T-helper 1 cell treated with Interleukin-12 subunit alpha and Interleukin-12 subunit beta and Interleukin-4 antibody, amounts not matched to agents 30 ng/mL and 1 ng/mL, for 36 hours (primary cell): ENCODE results near the gene BHLHE23. TPM values are rescaled to one million over a fixed set of nuclear protein-coding genes. Genes with fewer than 3 reads are reported as not detected.
"Not testable (repeated sequence)": the region's sequence is repeated elsewhere in the genome, so short reads cannot be mapped to it uniquely, and the experiment has no call there.

Source experiments
- intact Hi-C: fragments of 100-400 bp; cut with micrococcal nuclease; formaldehyde crosslinking; loops from one replicate; pipeline ENCODE4 v1.15.1; 2024
- total RNA-seq: library from RNA; stranded (reverse); gene quantifications from 2 replicates; pipeline ENCODE4 v1.2.3, GENCODE V29; 2022

BHLHE23 gene
- total RNA-seq, 1 donor from 2014 or later: not detected

DNA sequence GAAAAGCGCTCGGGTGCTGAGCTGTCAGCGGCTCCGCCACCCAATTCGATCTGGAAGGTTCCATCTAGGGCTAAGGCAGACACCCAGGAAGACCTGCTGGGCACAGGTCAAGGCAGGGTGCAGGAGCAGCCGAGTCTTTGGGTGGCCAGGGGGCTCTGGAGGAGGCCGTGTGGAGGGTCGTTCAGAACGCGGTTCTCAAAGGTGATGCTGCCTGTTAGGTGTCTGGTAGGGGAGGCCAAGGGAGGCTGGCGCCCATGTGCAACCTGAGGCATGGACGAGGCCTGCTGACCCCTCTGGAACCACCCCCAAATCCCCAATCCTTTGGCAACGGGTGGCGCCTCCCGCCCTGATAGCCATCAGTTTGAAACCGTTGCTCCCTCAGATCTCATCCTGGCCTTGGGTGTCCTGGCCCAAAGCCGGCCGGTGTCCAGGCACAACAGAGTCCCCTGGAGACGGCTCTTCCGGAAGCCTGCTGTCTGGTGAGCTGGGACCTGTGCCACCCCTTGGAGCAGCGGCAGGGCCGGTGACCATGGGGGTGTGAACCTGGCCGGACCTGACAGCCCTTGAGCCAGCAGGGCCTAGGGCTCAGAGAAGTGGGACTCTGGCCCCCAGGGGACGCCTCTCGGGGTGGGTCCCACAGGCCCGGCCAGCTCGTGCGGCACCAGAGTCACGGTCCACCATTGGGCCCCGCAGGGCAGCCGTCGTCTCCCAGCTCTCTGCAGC lies 43.7 kb downstream of the BHLHE23 start:
- intact Hi-C loops: no loop called here

DNA sequence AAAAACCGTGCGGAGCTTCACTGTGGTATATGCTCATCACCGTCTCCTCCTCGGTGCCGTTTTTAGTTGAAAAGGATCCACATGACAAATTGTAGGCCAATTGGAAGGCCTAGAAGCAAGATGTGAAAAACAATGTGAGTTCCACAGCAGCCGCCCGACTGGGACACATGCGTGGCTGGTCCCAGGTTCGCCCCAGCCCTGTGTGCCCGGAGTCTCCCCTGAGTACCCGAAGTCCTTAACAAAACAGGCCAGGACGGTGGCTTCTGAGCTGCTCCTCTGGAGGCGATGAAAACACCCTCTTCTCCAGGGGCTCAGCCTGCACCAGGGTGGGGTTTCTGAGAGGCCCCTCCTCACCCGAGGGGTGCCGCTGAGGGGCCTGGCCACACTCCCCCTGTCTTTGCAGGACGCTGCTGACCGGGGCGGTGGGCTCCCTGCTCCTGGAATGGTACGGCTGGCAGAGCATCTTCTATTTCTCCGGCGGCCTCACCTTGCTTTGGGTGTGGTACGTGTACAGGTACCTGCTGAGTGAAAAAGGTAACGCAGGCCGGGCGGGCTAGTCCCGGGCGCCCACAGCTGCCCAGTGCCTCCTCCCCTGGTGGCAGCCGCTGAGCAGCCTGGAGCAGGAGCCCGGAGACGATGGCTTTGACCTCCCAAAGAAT lies 44.4 kb downstream of the BHLHE23 start:
- intact Hi-C loops: no loop called here

DNA sequence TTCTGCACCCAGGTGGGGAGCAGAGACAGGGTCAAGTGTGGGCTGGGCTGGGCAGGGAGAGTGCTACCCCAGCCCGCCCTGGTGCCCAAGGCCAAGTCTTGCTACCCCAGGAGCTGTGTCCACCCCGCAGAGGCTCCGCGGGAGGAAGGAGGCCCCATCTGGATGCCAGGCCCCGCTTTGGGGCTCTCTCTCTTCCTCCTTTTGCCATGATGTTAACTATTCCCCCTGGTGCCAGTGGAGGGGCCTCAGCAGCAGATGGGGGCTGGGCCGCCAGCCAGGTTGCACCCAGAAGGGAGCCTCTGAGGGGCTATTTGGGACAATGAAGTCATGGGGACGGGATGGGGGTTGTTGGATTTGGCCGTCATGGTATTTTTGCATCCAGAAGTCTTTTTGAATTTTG lies 45.0 kb downstream of the BHLHE23 start:
- intact Hi-C loops: no loop called here

DNA sequence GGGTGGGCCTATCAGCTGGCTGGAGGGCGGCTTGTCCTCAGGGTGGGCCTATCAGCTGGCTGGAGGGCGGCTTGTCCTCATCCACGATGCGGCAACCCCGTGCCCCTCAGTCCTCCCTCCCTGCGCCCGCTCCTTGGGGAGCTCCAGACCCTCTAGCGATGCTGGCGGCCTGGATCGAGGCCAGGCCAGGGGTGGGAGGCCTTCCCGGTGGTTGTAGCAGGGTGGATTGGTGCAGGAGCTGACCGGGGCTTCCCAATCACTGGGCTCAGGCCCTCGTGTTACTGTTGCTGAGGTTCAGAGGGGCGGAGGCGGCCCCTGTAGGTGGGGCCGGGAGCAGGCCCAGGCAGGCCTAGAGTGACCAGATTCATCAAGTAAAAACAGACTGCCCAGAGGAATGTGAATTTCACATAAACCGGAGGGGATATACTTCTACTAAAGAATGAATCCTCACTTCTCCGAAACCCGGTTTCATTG lies 45.4 kb downstream of the BHLHE23 start:
- intact Hi-C loops: no loop called here

DNA sequence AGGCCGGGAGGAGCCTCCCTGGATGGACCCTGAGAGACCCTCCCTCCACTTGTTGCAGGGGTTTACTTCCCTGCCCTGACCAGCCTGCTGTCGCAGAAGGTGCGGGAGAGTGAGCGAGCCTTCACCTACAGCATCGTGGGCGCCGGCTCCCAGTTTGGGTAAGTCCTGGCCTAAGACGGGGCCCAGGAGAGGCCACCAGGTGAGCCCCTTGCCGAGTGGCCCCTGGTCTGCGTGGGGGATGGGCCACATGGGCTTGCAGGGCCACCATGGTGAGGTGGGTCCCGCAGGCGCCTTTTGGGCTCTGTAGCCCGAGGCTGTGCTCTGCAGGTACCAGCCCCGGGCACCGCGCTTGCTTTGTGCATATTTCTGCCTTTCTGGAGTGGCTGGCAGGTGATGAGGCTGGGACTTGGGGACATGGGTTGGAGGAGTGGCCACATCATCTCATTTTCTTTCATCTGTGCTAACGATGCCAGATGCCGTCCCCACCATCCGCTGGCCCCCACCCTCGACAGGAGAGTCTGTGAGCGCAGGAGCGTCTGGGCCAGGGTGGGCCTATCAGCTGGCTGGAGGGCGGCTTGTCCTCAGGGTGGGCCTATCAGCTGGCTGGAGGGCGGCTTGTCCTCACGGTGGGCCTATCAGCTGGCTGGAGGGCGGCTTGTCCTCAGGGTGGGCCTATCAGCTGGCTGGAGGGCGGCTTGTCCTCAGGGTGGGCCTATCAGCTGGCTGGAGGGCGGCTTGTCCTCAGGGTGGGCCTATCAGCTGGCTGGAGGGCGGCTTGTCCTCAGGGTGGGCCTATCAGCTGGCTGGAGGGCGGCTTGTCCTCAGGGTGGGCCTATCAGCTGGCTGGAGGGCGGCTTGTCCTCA lies 46.1 kb downstream of the BHLHE23 start:
- intact Hi-C loops: not testable (repeated sequence)

DNA sequence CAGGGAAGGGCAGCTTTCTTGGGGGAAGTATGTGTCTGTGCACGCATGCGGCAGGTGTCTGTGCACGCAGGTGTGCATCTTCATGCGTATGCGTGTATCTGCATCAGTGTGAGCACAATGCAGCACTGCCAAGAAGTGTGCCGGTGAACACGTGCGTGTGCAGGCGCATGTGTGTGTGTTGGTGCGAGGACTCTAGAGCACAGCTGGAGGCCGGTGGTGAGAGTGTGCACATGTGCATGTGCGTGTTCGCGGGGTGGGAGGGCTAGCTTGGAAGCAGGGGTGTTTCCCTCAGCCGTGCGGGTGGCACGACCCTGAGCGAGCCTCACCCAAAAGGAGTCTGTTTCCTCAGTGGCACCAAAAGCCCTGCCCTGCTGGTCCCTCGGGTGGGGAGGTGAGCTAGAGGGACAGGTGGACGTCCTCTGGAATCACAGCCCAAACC lies 46.7 kb downstream of the BHLHE23 start:
- intact Hi-C loops: no loop called here

DNA sequence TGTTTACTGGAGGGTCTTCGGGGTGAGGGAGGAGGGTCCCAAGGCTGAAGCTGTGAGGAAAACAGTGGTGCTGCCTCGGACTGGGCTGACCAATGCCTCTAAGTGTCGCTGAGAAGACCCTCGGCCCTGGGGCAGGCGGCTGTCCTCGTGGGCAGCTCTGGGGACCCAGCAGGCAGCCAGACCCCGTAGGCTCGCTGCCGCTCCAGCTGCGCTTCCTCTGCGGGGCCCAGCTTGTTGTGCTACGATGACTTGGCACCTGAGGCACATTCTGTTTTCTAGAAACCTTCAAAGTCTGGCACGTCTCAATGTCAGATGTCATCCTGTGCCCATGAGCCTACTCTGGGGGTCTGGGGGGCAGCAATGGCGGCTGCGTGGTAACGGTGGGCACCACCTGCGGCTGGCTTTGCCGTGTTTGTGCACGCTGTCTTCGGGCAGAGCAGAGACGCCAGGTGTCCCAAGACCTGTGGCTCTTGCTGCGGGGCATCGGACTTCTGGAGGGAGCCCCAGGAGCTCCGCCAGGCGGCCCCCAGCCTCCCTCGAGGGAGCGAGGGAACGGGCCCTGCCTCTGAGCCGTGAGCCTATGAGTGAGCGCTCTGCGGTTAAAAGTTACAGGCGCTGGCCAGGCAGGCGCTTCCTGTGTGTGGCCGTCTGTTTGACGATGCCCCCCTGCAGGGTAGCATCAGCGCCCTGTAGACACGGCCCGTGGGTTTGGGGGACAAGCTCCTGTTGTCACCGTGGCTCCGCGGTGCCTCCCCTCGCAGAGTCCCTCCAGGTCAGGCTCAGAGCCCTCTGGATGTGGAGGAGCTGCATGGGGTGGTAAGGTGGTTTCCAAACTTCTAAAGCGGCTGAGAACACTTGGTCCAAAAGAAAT lies 47.4 kb downstream of the BHLHE23 start:
- intact Hi-C loops: no loop called here

DNA sequence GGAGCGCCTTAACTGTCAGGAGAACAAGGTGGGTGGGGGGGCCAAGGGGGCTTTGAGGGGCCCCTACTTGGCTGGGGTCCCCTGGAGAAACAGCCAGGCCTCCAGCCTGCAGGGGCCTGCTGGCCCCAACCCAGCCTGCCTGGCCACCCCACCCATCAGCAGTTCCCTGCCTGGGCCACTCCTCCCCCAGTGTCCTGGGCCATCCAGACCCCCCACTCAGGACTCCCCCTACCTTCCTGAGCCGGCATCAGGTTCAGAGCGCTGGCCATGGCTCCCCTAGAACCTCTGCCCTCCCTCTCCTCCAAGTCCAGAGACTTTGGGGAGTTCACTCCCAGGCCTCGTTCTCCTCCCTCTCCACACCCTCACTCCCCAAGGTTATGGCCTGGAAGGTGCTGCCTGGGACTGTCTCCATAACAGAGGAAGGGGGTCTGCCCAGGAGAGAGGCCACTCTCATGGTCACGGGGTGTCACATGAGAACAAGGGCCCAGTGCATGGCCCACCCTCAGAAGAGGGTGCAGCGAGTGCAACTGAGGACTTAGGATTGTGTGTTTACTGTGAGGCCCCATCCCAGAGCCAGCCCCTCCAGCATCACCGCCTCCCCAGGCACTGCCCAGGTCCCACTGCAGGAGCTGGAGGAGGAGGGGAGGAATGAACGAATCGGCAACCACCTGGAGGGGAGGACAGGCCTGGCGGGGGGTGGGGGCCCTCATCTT lies 48.2 kb downstream of the BHLHE23 start:
- intact Hi-C loops: no loop called here

DNA sequence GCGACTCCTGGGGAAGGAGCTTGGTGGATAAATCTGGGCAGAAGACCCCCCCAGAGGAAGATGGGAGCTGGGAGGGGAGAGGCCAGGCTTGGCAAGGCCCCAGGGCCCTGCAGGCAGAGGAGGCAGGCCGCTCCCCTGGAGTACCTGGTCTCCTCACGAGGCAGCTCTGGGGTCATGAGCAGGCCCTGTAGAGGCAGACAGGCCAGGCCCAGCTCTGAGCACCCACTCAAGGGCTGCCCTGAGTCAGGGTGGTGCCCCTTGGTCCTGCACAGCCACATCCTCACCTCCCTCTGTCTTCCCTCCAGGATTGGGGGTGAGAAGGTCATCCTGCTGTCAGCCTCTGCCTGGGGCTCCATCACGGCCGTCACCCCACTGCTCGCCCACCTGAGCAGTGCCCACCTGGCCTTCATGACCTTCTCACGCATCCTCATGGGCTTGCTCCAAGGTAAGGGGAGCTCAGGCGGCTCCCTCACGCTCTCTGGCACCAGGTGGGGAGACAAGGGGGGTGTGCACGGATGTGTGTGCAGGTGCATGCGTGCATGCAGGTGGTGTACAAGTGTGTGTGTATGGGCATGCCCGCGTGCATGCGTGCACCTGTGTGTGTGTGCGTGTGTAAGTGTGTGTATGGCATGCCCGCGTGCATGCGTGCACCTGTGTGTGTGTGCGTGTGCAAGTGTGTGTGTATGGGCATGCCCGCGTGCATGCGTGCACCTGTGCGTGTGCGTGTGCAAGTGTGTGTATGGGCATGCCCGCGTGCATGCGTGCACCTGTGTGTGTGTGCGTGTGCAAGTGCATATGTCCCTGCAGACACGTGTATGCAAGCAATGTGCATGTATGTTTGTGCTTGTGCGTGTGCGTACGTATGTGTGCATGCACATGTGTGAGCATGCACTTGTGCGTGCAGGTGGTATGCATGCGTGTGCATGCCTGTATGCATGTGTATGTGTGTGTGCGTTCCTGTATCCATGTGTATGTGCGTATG lies 49.3 kb downstream of the BHLHE23 start:
- intact Hi-C loops: no loop called here

DNA sequence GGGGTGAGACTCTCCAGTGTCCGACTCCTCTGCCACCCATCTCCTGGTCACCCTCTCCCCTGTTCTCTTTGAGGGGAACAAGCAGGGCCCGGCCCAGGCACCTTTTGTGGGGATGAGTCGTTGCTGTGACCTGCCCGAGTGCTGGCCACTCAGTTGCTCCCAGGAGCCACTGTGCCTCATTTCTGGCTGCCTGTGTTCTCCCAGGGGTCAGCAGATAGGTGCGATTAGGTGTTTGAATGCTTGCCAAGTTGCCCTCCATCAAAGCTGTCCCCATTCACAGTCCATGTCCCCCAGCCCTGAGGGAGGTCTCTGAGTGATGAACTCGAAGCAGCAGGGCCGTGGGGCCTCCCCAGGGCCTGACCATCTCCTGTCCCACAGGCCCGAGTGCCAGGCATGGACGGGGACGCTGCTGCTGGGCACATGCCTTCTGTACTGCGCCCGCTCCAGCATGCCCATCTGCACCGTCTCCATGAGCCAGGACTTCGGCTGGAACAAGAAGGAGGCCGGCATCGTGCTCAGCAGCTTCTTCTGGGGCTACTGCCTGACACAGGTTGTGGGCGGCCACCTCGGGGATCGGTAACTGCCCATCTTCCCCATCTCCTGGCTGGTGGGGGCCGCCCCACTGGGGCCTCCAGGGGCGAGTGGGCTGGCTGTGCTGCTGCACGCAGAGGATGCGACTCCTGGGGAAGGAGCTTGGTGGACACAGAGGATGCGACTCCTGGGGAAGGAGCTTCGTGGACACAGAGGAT lies 50.2 kb downstream of the BHLHE23 start:
- intact Hi-C loops: no loop called here

Other genes starting within 250 kb of the BHLHE23 start
- 11.7 TPM in 2 replicates for gene MRGBP, start 210.5 kb downstream of the BHLHE23 start, total RNA-seq
- 82.6 and 90.5 TPM in 2 replicates for gene OGFR, start 202.1 kb downstream of the BHLHE23 start, total RNA-seq
- gene COL9A3, start 189.9 kb downstream of the BHLHE23 start, total RNA-seq: 0.15 TPM in 1 of 2 replicates, not detected in the other
- 4.5 and 5.2 TPM in 2 replicates for gene TCFL5, start 145.1 kb downstream of the BHLHE23 start, total RNA-seq
- 71.7 and 72.3 TPM in 2 replicates for gene DIDO1, start 80.5 kb downstream of the BHLHE23 start, total RNA-seq
- gene GID8, start 68.8 kb downstream of the BHLHE23 start, total RNA-seq: 34.2 and 37.0 TPM in 2 replicates
- 2.5 and 3.2 TPM in 2 replicates for gene SLC17A9, start 54.3 kb downstream of the BHLHE23 start, total RNA-seq
- gene YTHDF1, start 209.2 kb upstream of the BHLHE23 start, total RNA-seq: 41.3 and 45.1 TPM in 2 replicates
- not detected in 2 replicates for gene BIRC7, start 228.9 kb upstream of the BHLHE23 start, total RNA-seq
- not detected in 2 replicates for gene NKAIN4, start 247.5 kb upstream of the BHLHE23 start, total RNA-seq